GM12878 (cell line): ENCODE measurements around the gene ZNF160. TPM values are rescaled to one million over a fixed set of nuclear protein-coding genes. Genes with fewer than 3 reads are reported as not detected.

ENCODE experiments used
- BMI1 ChIP-seq: fragments of 450-650 bp; IDR thresholded peaks from 2 replicates; pipeline ENCODE4 v1.6.1; 2016; ENCODE audit warnings: mild to moderate bottlenecking, moderate library complexity, borderline replicate concordance
- CBX3 ChIP-seq: fragments of 200-600 bp; sonication (generic); IDR thresholded peaks from 2 replicates; pipeline ENCODE4 v1.6.1; 2016; ENCODE audit warnings: low read depth, borderline replicate concordance
- CHD2 ChIP-seq: IDR thresholded peaks from 2 replicates; pipeline ENCODE4 v1.6.1; 2011; ENCODE audit warnings: low read depth, low read length, improper control_type of control experiment, borderline replicate concordance
- CHD4 ChIP-seq: fragments of 200-600 bp; sonication (generic); IDR thresholded peaks from 2 replicates; pipeline ENCODE4 v1.6.1; 2016; ENCODE audit warnings: mild to moderate bottlenecking
- ESRRA ChIP-seq: IDR thresholded peaks from 2 replicates; pipeline ENCODE4 v1.6.1; 2012; ENCODE audit warnings: mild to moderate bottlenecking, low read length, improper control_type of control experiment
- PML ChIP-seq: IDR thresholded peaks from 2 replicates; pipeline ENCODE4 v1.6.1; 2012; ENCODE audit warnings: low read length, inconsistent platforms
- SMC3 ChIP-seq: IDR thresholded peaks from 2 replicates; pipeline ENCODE4 v1.6.1; 2011; ENCODE audit warnings: low read length, improper control_type of control experiment, borderline replicate concordance
- TAF1 ChIP-seq: IDR thresholded peaks from 2 replicates; pipeline ENCODE4 v1.6.1; 2011; ENCODE audit warnings: mild to moderate bottlenecking, low read depth, low read length, borderline replicate concordance
- TBL1XR1 ChIP-seq: IDR thresholded peaks from 2 replicates; pipeline ENCODE4 v1.6.1; 2012; ENCODE audit warnings: low read depth, low read length, improper control_type of control experiment
- ZBED1 ChIP-seq: IDR thresholded peaks from 2 replicates; pipeline ENCODE4 v1.6.1; 2016; ENCODE audit warnings: borderline replicate concordance
- ZNF687 ChIP-seq: fragments of 450-650 bp; IDR thresholded peaks from 2 replicates; pipeline ENCODE4 v1.6.1; 2017; ENCODE audit warnings: mild to moderate bottlenecking, moderate library complexity
- polyA plus RNA-seq, 11 experiments: library from polyadenylated mRNA; depleted of rRNA in 4 of 11; unstranded in 6 of 11; stranded (reverse) in 5 of 11; fragments of >200 nt; fragmentation: Nextera tagmentation in 4 of 11; fragmentation: Illumina TruSeq in 1 of 11; extraction: Ambion mirVana in 4 of 11; extraction: Trizol in 1 of 11; gene quantifications; 1 replicate in 1 of 11; 2 replicates in 10 of 11; pipeline versions ENCODE4 v1.2.1 to v1.2.3, GENCODE V29; 2011 to 2016; ENCODE audit warnings: inconsistent platforms in 2 of 11, missing spikeins in 2 of 11, low read depth in 1 of 11
- total RNA-seq, 4 experiments: library from RNA; depleted of rRNA in 3 of 4; stranded (reverse); fragments of >200 nt in 3 of 4; fragmentation: Illumina TruSeq in 1 of 4; extraction: Trizol in 1 of 4; gene quantifications; 2 replicates each; pipeline versions ENCODE4 v1.2.1 to v1.2.3, GENCODE V29; 2013 to 2021
- TF ChIP-seq, protein P1 (sequence below): IDR thresholded peaks from 2 replicates; pipeline ENCODE4 v1.6.1; 2012; ENCODE audit warnings: mild to moderate bottlenecking, low read depth, low read length
- TF ChIP-seq, protein P2 (sequence below): IDR thresholded peaks from 2 replicates; pipeline ENCODE4 v1.6.1; 2011; ENCODE audit warnings: borderline replicate concordance, low read depth, mild to moderate bottlenecking, moderate library complexity, low read length; ENCODE audit not compliant: insufficient read depth, poor library complexity, severe bottlenecking
- TF ChIP-seq, protein P3 (sequence below): fragments of 450-650 bp; IDR thresholded peaks from 2 replicates; pipeline ENCODE4 v1.6.1; 2017; ENCODE audit warnings: antibody characterized with exemption, mild to moderate bottlenecking, moderate library complexity

Gene ZNF160
- total and polyA plus RNA-seq, 10 of the 15 experiments (the other 5 are each of a cell fraction or from before 2014, with no cell fraction given) = 2.8 to 18.6 (median 12.1) TPM

DNA sequence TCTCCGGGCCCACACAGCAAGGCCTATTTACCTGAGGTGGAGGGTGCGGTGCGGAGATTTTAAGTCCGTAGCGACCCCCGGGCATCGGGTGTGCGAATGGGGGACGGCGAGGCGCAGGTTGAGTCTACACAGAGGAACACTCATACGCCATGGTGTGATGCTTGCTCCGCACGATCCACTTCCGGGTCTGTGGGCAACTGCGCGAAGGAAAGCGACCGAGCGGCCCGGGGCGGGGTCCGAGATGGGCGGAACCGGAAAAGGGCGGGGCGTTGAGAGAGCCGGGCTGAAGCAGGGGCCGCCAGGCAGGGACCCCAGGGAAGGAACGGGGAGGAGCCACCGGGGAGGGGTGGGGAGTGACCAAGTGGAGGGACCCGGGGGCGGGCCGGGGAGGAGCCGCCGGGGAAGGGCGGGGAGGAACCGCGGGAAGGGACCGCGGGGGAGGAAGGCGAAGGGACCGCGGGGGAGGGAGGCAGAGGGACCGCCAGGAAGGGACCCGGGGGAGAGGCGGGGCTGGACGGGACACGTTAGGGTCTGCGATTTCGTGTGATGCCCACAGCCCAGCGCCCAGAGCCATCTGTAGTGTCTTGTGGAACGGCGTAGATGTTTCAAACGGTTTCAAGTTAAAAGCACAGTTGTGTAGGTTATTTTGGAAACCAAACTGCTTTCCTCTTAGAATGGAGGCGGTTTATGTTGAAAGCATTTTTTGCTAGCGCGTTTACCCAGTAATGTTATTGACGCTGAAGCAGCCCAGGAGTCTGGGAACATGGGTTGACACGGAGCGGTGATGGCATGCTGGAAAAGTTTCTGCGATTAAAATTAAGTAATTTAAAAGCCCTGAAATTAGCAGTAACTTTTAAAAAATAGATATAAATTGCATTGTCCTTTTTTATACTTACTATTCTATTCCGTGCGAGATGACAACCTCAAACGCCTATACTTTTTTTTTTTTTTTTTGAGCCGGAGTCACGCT, at the start of gene ZNF160 (continued):
- TF ChIP-seq, protein P1, sequence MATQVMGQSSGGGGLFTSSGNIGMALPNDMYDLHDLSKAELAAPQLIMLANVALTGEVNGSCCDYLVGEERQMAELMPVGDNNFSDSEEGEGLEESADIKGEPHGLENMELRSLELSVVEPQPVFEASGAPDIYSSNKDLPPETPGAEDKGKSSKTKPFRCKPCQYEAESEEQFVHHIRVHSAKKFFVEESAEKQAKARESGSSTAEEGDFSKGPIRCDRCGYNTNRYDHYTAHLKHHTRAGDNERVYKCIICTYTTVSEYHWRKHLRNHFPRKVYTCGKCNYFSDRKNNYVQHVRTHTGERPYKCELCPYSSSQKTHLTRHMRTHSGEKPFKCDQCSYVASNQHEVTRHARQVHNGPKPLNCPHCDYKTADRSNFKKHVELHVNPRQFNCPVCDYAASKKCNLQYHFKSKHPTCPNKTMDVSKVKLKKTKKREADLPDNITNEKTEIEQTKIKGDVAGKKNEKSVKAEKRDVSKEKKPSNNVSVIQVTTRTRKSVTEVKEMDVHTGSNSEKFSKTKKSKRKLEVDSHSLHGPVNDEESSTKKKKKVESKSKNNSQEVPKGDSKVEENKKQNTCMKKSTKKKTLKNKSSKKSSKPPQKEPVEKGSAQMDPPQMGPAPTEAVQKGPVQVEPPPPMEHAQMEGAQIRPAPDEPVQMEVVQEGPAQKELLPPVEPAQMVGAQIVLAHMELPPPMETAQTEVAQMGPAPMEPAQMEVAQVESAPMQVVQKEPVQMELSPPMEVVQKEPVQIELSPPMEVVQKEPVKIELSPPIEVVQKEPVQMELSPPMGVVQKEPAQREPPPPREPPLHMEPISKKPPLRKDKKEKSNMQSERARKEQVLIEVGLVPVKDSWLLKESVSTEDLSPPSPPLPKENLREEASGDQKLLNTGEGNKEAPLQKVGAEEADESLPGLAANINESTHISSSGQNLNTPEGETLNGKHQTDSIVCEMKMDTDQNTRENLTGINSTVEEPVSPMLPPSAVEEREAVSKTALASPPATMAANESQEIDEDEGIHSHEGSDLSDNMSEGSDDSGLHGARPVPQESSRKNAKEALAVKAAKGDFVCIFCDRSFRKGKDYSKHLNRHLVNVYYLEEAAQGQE = no peak
- TF ChIP-seq, protein P2, sequence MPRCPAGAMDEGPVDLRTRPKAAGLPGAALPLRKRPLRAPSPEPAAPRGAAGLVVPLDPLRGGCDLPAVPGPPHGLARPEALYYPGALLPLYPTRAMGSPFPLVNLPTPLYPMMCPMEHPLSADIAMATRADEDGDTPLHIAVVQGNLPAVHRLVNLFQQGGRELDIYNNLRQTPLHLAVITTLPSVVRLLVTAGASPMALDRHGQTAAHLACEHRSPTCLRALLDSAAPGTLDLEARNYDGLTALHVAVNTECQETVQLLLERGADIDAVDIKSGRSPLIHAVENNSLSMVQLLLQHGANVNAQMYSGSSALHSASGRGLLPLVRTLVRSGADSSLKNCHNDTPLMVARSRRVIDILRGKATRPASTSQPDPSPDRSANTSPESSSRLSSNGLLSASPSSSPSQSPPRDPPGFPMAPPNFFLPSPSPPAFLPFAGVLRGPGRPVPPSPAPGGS = no peak
- TF ChIP-seq, protein P3, sequence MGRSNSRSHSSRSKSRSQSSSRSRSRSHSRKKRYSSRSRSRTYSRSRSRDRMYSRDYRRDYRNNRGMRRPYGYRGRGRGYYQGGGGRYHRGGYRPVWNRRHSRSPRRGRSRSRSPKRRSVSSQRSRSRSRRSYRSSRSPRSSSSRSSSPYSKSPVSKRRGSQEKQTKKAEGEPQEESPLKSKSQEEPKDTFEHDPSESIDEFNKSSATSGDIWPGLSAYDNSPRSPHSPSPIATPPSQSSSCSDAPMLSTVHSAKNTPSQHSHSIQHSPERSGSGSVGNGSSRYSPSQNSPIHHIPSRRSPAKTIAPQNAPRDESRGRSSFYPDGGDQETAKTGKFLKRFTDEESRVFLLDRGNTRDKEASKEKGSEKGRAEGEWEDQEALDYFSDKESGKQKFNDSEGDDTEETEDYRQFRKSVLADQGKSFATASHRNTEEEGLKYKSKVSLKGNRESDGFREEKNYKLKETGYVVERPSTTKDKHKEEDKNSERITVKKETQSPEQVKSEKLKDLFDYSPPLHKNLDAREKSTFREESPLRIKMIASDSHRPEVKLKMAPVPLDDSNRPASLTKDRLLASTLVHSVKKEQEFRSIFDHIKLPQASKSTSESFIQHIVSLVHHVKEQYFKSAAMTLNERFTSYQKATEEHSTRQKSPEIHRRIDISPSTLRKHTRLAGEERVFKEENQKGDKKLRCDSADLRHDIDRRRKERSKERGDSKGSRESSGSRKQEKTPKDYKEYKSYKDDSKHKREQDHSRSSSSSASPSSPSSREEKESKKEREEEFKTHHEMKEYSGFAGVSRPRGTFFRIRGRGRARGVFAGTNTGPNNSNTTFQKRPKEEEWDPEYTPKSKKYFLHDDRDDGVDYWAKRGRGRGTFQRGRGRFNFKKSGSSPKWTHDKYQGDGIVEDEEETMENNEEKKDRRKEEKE = no peak
- TF ChIP-seq ZBED1 (no peak), SMC3 (0 out of 2 replicates have a peak, but pooled peaks have one; percentile 12), PML (0 out of 2 replicates have a peak, but pooled peaks have one; percentile 79), TAF1 (peak; percentile 94), CBX3 (no peak), ESRRA (no peak), CHD4 (no peak), CHD2 (peak; percentile 26; the same call in 1 of the 2 replicates), BMI1 (no peak), TBL1XR1 (no peak), ZNF687 (peak; percentile 49)
